NCI-H1105 treated with DMSO at 0.1 percent for 48 hours (cell line): Measurements from ENCODE around the gene ZNRF3.
A peak's percentile ranks its signal among the peaks of the same experiment; 100 is the strongest.
"Not testable (repeated sequence)": the region's sequence is repeated elsewhere in the genome, so short reads cannot be mapped to it uniquely, and the experiment has no call there.

Source experiments
- DNase-seq: peaks from one replicate; lab custom pipeline; 2025; lab: John Stamatoyannopoulos, UW

Gene ZNRF3

DNA sequence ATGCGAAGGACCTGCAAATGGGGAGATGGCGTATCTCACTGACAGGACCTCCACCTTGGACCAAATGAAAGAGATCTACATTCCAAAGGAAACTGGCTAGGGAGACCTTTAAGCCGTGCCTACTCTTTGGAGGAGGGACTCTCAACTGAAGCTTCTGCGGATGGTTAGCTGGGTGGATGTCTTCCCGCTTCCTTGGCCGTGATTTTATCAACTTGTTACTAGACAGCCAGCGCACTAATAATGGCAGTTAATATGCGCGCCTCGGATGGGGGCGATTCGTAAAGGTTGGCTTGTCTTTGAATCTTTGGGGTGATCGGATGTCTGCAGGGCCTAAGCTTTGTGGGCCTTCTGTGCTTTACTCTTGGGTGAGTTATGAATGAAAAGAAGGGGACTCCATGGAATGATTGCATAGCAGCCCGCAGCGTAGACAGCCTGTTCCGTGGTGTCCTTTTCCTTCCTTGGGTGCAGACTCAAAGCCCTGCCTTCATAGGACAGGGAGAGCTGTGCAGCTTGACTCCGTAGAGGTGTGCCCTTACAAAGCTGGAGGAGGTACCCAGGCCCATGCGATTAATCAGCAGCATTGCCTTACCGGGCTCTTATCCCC is 1.5 kb downstream of the ZNRF3 start:
- DNase-seq: peak; percentile 4

DNA sequence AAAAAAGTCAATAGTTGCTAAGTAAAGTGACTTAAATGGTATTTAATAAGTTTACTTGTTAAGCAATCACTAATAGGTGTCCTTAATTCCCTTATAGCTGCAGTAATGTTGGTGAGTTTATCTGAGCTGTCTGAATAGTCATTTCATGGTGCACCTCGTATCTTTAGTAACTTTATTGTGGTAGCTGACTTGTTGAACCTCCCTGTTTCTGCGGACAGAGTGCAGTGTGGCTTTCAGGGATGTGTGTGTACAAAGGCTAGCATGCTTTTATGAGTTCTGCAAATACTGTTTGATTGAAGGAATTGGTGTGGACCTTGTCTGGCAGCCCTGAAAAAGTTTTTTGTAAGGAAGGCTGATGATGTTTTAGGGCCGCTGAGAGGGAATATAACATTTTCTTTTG is 2.6 kb downstream of the ZNRF3 start:
- no peak for DNase-seq

DNA sequence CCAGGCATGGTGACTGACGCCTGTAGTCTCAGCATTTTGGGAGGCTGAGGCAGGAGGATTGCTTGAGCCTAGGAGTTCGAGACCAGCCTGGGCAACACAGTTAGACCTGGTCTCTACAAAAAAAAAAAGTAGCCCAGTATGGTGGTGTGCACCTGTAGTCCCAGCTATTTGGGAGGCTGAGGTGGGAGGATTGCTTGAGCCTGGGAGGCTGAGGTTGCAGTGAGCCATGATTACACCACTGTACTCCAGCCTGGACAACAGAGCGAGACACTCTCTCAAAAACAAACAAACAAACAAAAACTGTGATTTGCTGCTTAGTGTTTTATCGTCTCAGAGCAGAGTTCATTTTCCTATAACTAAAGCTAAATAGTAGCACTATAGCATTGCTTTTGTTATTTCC is 3.3 kb downstream of the ZNRF3 start:
- not testable (repeated sequence) for DNase-seq

DNA sequence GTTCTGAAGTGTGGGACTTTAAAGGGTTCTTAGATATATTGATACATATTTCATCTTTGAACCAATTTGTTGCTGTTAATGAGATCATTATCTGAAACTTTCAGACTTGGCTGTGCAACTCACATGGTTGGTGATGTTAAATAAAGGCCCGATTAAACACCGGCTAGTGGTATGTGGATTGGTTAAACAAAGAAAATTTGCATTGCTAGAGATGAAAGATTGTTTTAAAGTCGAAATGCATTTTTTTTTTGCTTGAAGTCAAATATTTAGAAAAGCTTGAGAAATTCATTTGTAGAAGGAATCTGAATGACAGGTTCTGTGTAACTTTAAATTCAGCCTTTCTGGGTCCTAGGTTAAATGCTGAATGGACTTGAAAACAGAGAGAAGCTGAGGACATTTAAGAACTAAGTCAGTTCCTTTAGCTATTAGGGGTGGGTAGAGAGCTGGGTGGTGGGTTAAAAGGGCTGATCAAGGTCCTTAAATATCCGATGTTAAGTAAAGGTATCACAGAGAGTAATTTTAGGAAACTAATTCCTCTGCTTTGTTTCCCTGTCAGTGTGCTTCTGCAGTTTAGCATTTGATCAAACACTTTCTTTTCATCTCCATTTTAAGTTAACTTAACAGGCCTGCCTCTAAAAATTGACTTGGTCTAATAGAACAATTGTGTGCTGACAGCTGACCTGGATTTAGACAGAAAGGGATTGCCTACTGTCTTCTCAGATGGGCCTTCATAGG is 4.5 kb downstream of the ZNRF3 start:
- no peak for DNase-seq

DNA sequence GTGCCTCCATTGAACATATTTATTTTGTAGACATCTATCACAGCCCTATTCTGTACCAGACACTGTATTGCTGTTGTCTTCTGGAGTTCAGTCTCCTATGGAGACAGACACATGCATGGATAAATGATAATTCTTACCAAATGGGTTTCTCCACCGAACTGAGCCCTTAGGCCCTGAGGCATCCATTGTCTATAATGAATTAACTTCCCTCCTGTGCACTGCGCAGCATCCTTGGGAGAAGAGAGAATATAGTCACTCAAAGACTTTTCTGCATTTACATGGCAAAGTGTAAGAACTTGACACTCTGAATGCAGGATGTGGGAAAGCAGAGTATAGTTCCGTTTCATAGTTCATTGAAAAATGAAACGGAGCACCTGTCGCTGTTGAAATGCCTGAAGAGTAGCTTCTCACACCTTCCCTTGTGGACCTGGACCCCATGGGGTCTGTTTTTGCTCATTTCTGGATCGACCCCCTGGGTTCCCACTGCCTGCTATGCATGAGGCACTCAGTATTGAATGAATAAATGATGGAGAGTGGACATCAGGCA is 6.2 kb downstream of the ZNRF3 start:
- no peak for DNase-seq

DNA sequence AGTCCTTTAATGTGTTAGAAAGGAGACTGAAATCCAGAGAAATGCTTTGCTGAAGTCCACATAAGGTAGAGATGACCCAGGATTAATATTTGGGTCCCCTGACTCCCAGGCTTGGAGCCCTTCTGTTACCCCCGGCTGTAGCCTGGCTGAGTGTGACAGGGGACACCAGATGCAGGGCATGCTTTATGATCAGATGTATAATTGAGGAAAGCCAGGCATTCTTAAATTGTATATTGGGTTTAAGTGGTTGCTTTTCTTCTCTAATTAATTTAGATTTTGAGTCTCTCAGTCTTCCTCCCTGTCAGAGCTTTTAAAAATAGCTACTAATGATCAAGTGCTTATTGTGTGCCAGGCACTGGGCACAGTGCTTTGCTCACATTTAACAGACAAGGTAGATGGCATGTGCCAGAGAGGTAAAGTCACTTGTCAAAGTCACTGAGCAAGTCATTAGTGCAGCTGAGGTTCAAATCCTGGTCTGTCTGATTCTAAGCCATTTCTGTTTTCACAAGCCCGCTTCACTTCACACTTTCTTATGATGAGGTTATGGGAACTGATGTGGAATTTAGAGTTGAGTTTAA is 7.9 kb downstream of the ZNRF3 start:
- DNase-seq: no peak

DNA sequence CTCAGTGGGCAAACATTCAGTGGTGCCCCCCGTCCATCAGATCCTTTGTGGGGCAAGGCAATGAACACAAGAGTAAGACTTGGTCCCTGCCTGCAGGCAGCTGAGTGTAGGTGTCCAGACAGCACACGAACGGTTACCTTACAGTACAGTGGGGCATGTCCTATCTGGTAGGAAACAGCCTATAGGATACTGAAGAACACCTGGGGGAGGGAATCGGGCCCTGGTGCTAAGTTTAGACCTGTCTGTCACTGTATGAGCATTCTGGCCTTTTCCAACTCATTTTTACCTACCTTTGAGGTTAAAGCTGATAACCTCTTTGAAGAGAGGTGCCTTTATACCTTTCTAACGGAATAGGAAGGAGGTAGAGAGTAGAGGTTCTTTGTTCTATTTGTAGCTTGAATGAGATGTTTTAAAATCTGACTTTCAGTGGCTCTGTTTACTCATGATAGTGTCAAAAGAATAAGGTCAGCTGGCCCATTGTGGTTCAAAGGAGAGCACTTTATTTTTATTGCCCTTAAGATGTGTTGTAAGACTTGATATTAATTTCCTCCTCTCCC is 8.9 kb downstream of the ZNRF3 start:
- DNase-seq: no peak

DNA sequence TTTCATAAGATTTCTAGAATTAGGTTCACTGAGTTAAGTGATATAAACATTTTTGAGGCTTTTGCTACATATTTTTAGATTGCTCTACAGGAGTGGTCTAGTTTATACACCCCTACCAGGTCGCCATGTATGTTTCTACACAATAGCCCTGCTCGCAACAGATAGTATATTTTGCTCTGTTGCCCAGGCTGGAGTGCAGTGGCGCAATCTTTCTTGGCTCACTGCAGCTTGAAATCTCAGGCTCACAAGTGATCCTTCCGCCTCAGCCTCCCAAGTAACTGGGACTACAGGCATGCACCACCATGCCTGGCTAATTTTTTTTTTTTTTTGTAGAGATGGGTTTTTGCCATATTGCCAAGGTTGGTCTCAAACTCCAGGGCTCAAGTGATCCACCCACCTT is 10.4 kb downstream of the ZNRF3 start:
- DNase-seq: no peak

DNA sequence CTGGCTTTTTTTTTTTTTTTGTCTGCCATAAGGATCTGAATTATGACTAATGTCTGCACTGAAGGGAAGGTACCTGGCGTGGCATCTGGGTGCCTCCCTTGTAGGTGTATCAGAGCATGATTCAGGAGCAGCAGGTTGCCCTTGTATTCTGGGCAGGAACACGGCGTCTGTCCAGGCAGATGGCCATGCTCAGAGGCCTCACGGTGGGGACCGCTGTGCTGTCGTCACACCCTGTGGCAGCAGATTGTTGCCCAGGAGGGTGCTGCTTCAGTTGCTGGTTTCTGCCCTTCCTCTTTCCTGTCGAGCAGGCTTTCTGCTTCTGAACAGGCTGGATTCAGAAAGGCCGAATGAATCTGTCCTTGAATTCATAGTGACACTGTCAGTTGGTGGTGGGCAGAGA is 11.0 kb downstream of the ZNRF3 start:
- DNase-seq: no peak

DNA sequence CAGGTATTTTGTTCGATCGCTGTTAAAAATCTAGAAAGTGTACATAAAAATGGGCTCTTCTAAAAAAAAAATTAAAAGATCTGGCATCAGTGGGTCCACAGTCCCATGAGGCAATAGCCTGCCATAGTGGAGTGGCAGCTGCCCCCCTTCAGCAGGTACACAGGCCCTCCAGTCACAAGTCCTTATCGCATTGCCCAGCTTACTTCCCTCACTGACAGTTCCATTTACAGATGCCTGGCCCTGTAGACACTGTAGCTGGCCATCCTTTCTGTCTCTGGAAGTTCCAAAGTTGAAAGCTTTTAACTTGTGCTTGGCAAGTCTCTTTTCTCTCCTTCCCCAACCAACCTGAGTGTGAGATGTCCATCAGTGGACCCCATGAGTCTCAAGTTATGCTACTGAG is 11.4 kb downstream of the ZNRF3 start:
- DNase-seq: no peak

DNA sequence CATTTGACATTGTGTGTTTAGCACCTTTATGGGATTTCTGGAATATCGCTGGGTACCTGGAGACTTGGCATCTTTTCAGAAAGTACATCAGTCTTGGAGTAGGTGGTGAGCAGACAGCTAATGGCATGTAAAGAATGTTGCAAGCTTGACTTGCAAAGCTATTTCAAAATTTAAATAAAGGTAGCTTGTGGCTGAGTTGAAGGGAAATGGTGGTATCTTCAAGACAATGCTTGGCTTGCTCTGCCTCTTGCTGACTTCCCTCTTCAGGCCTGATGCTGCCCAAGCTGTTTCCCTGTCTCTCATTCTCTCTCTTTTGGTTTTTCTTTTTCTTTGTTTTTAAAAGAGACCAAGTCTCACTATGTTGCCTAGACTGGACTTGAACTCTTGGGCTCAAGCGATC is 13.2 kb downstream of the ZNRF3 start:
- no peak for DNase-seq

DNA sequence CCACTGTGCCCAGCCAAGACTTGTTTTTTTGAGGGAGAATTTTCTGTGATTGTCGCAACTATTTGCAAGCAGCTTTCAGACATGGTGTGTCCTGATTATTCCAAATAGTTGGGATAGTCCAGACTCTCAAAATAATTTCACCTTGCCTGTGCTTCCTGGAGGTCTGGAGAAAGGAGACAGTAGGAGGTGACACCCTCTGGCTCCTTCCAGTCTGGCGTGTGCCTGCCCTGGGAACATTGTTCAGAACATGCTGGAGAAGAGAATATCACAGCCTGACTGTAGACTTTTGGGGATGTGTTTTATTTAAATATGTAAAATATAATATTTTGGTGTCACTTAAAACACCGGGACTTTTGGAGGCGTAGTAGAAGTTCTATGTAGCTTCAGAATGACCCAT is 14.9 kb downstream of the ZNRF3 start:
- DNase-seq: no peak

DNA sequence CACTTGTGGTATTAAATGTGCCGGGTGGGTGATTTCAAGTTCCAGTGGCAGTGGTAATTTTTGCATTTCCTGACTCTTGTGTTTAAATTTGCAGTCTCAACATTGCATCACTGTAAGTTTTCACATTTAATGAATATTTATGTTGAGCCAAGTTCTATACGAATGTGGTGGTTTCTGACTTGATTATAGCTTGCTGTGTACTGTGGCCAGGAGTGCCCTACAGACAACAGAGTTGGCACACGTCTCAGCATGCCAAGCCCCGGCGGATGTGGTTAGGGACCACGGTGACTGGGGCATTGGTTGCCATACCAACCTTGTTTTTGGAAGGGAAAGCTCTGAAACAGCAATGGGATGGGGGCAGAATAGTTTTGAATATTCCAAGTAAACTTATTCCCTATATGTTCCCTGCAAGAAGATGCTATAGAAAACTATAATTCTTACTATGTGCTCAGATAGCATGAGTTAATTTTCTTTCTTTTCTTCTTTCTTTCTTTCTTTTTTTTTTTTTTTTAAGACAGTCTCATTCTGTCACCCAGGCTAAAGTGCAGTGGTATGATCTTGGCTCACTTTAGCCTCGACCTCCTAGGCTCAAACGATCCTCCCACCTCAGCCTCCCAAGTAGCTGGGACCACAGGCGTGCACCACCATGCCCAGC is 16.0 kb downstream of the ZNRF3 start:
- peak; percentile 4 for DNase-seq

DNA sequence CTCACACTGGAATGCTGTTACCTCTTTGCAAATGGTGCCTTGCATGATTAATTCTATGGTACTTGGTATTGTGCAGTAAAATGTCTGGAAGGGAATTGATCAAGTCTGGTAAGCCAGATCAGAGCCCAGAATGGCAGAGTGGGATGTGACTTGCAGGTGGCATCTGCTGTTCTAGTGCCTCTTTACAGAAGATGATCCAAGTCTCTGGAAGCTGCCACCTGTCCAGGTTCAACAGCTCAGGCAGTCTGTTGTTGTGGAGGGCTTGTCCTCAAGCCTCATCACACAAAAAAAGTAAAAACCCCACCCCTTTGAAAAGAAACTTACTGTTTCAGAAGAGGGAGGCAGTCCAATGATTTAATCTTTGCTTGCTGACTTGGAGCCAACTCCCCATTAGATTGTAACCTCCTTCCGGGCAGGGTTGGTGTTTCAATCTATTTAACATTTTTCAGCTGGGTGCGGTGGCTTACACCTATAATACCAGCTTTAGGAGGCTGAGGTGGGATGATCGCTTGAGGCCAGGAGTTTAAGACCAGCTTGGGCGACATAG is 17.1 kb downstream of the ZNRF3 start:
- DNase-seq: no peak

DNA sequence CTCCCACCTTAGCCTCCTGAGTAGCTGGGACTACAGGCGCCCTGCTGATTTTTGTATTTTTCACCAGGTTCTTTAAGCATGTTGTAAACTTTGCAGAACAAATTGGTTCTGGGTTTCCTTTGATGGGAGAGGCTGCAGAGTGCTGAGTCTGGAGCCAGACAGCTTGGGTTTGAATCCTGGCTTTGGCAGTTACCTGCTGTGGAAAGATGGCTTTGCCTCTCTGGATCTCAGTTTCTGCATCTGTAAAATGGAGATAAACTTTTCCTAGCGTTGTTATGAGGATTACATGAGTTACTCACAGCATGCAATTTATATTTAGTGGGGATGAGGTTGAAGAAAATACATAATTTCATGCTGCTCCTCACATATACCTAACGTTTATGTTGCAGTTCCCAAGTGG is 19.1 kb downstream of the ZNRF3 start:
- no peak for DNase-seq

DNA sequence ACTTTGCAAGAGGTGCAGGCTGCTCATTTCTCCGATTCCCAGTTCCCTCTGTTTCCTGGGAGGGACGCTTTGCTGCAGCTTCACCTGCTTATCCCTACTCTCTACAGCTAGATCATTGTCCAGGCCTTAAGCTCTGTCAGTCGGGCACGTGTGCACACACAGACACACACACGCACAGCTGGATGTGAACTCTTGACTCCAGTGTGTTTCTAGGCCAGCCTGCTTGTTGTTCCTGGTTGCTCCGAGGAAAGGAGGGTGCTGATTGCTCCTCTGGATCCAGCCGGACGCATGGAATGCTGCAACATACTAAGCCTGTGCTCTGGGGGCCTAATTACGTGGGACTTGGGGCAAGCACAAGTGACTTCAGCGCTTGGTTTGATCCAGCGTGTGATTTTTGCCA is 19.7 kb downstream of the ZNRF3 start:
- DNase-seq: no peak

DNA sequence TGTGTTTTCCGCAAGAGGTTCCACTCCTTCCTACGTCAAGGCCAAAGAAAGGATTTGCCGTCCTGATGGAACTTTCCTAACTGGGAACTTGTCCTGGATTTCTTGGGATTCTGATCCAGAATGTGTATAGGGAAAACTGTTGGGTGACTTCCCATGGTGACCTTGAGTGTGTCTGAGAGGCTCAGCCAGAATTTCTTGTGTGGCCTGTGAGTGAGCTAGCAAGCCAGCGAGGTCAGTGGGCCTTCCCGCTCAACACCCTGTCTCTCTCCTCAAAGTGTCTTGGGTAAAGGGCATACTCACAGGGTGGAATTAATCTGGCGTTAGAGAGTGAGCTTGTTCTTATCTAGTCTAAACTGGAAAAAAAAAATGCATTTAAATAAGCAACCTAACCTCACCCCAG is 20.4 kb downstream of the ZNRF3 start:
- no peak for DNase-seq

DNA sequence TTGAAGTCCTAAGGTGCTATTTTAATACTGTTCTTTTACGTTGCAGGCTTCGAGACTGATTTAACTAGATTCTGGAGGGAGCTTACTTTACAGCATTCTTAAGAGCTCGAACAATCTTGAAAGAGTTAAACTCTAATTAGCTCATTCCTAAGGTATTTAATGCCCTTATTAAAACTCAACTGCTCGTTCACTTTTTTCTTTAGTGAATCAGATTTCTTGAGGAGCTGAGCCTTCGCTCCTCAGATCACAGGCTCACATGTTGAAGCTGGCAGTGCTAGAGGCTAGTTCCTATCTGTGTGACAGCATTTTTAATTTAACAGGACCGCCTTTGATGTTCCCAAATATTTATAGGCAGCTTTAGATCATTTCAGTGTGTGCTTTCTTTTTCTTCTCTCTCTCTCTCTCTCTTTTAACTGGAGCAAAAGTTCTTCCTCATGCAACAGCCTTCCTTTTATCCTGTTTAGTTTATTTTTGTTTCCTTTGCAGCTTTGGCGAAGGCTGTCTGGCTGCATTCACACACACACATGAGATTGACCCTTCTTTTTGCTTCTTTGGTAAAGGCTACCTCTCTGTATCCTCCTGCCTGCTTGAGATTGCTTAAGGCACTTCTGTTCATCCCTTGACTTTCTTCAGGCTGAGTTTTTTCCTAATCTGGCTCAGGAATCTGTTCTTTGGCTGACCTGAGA is 21.0 kb downstream of the ZNRF3 start:
- DNase-seq: no peak

DNA sequence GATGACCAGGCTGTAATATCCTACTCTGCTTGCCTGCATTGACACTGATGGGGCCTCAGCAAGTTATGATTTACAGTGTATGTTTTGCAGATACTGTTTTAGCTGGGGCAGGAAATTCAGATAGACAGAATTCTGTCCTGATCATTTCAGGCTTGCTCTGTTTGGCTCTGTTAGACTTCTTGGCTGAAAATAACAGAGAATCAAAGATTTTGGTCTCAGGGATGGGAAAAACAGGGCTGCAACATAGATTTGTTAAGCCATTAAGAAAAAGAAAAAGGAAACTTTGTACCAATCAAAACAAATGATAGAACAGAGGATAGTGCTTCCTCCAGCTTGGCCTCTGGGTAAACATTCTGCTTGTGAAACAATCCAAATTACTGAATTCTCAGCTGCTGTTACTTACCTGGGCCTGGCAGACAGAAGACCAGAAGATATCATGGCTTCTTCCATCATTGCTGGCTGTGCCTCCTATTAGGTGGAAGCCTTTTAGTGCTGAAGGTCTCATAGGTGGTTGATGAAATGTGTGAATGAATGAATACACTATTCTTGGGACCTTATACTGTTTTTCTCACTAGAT is 22.0 kb downstream of the ZNRF3 start:
- no peak for DNase-seq

DNA sequence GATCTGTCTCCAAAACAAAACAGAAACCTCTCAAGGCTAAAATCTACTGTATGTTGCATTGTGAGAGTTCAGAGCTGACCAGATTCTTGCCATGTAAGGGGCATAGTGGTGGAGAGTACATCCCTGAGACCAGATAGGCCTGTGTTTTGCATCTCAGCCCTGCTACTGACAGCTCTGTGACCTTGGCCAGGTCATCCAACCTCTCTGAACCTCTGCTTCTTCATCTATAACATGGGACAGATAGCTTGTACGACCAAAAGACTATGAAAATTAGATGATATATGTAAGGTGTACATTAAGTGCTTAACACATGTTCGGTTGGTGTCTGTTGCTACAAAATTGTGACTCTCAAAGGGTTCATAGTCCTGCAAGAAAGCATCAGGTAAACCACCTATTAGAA is 22.9 kb downstream of the ZNRF3 start:
- DNase-seq: no peak

DNA sequence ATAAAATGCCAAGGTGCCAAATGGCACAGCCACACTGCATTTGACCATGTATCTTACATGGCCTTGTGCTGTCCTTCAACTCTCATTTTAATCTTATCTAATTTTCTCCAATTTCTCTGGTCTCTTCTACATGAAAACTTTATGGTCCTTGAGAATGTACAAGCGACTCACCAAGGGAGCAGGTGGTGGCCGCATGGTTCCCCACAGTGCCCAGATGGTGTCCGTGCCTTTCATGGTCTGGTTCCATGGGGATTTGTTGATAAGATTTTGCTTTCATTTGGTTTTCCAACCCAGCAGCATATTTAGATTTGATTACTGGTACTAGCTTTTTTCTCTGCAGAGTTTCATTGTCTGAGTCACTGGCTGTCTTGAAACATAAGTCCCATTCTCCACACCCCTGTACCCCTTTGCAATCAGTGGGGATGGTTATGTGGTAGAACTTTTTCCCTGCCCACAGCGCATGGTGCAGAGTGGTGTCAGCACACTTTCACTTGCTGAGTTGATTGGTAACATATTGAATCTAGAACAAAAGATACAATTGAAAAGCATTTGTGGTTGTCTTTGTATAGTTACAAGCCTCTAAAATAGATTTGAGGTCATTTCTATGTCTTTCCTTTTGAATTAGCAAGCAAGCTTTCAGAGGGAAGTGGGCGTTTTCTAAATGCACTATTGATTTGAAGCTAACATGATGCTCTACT is 24.1 kb downstream of the ZNRF3 start:
- no peak for DNase-seq
